Nephron (organoid): Measurements from ENCODE around the gene SIK3.
A peak's percentile ranks its signal among the peaks of the same experiment; 100 is the strongest.

Source experiments
- H3K27ac Mint-ChIP-seq, 3 experiments: 2 replicates each; pipeline ENCODE4 v1.8.0; 2020; ENCODE audit warnings: mixed read lengths in 3 of 3, mild to moderate bottlenecking in 2 of 3, moderate library complexity in 1 of 3
- H3K27me3 Mint-ChIP-seq: 2 replicates; pipeline ENCODE4 v1.8.0; 2021; ENCODE audit warnings: low read depth, mild to moderate bottlenecking, moderate library complexity, mixed read lengths
- H3K36me3 Mint-ChIP-seq: 2 replicates; pipeline ENCODE4 v1.8.0; 2020; ENCODE audit warnings: low read depth, mixed read lengths
- H3K4me1 Mint-ChIP-seq: 2 replicates; pipeline ENCODE4 v1.8.0; 2020; ENCODE audit warnings: mixed read lengths
- H3K4me3 Mint-ChIP-seq, 3 experiments: 2 replicates each; pipeline ENCODE4 v1.8.0; 2020; ENCODE audit warnings: mild to moderate bottlenecking in 3 of 3, mixed read lengths in 3 of 3, moderate library complexity in 2 of 3
- H3K9me3 Mint-ChIP-seq: 2 replicates; pipeline ENCODE4 v1.8.0; 2020; ENCODE audit warnings: mixed read lengths
- CTCF ChIP-seq, 3 experiments: fragments of 200-600 bp; sonication (generic); IDR thresholded peaks; one replicate each; pipeline ENCODE4 v1.5.0; 2021; ENCODE audit warnings: antibody characterized with exemption in 3 of 3; ENCODE audit not compliant: unreplicated experiment in 3 of 3

Gene SIK3

GRCh38 chr11:116929414-116930090, 168.7 kb downstream of the SIK3 start:
- Mint-ChIP-seq H3K9me3 (no peaks in the 10 kb centered on the region), H3K27ac (peak overlapping the region; percentile 81 to 91 (median 86)), H3K27me3 (no peaks in the 10 kb centered on the region), H3K36me3 (peaks cover 28% of the 10 kb centered on the region), H3K4me3 (peak overlapping the region in 2 of 3 experiments; percentile 31 to 65), H3K4me1 (peaks cover 49% of the 10 kb centered on the region)
- no peak for TF ChIP-seq CTCF (IDR thresholded peaks at IDR 0.05; ENCODE audit: unreplicated experiment in 3 of 3)

- no peak for TF ChIP-seq CTCF (IDR thresholded peaks at IDR 0.05; ENCODE audit: unreplicated experiment in 3 of 3)
- Mint-ChIP-seq H3K27ac (peak overlapping the region; percentile 49 to 91 (median 81)), H3K9me3 (no peaks in the 10 kb centered on the region), H3K36me3 (peaks cover 24% of the 10 kb centered on the region), H3K27me3 (no peaks in the 10 kb centered on the region), H3K4me1 (peaks cover 49% of the 10 kb centered on the region), H3K4me3 (no peak overlapping the region)
Observed at GRCh38 chr11:116928845-116929244, 169.4 kb downstream of the SIK3 start.

DNA sequence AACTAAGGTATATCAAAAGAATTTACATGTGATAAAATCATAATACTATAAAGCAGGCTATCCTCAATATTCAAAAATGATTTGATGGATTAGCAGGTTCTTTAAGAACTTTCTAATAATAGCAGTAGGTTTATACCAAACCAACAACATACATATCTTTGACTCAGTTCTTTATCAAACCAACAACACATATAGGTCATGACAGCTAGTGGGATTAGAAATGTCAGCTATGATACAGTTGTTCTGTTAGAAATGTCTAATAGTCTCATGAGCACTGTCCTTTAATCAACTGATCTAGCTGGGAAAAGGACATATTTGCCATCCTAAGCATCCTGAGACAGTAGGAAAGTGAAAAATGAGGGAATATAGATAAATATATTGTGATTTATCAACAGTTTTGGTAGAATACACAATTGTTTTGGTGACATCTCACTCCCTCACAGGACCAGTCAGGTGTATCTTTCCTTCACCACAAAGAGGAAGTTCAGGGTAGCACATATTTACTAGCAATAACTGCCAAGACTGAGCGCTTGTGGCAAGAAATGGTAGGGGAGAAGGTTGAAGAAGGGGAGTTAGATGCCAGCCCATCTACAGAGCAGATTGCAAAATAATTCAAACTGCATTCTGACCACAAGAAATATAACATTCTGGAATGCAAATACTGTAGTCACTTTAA, 170.0 kb downstream of the SIK3 start:
- peak overlapping the region; percentile 46 to 91 (median 81) for H3K27ac Mint-ChIP-seq
- no peaks in the 10 kb centered on the region for H3K27me3 Mint-ChIP-seq
- TF ChIP-seq CTCF (IDR thresholded peaks at IDR 0.05; ENCODE audit: unreplicated experiment in 3 of 3): no peak
- no peak overlapping the region for H3K4me3 Mint-ChIP-seq
- no peaks in the 10 kb centered on the region for H3K9me3 Mint-ChIP-seq
- peaks cover 25% of the 10 kb centered on the region for H3K36me3 Mint-ChIP-seq
- peaks cover 49% of the 10 kb centered on the region for H3K4me1 Mint-ChIP-seq

- Mint-ChIP-seq H3K9me3 (no peaks in the 10 kb centered on the region), H3K4me3 (no peak overlapping the region), H3K4me1 (peaks cover 49% of the 10 kb centered on the region), H3K27ac (peak overlapping the region in 1 of 3 experiments; percentile 91), H3K36me3 (peaks cover 27% of the 10 kb centered on the region), H3K27me3 (no peaks in the 10 kb centered on the region)
- peak; percentile 24 to 46 (median 40) for TF ChIP-seq CTCF (IDR thresholded peaks at IDR 0.05; ENCODE audit: unreplicated experiment in 3 of 3)
Observed at GRCh38 chr11:116927163-116927974, 170.9 kb downstream of the SIK3 start.

DNA sequence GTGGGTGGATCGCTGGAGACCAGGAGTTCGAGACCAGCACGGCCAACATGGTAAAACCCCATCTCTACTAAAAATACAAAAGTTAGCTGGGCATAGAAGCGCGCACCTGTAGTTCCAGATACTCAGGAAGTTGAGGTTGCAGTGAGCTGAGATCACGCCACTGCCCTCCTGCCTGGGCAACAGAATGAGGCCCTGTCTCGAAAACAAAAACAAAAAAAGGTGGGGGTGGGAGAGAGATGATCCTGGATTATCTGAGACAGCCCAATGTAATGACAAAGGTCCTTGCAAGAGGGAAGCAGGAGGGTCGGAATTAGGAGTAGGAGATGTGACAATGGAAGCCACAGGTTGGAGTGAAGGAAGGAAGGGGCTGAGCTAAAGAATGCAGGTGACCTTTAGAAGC, 173.2 kb downstream of the SIK3 start:
- Mint-ChIP-seq H3K4me3 (no peak overlapping the region), H3K27me3 (no peaks in the 10 kb centered on the region), H3K9me3 (no peaks in the 10 kb centered on the region), H3K4me1 (peaks cover 30% of the 10 kb centered on the region), H3K36me3 (peaks cover 37% of the 10 kb centered on the region), H3K27ac (peak overlapping the region in 1 of 3 experiments; percentile 55)
- no peak for TF ChIP-seq CTCF (IDR thresholded peaks at IDR 0.05; ENCODE audit: unreplicated experiment in 3 of 3)
